ENCODE measurements around the gene ALK. TPM values are rescaled to one million over a fixed set of nuclear protein-coding genes. Genes with fewer than 3 reads are reported as not detected.

Gene ALK
- polyA plus RNA-seq, 2 donors: 0.04 to 0.05 TPM

DNA sequence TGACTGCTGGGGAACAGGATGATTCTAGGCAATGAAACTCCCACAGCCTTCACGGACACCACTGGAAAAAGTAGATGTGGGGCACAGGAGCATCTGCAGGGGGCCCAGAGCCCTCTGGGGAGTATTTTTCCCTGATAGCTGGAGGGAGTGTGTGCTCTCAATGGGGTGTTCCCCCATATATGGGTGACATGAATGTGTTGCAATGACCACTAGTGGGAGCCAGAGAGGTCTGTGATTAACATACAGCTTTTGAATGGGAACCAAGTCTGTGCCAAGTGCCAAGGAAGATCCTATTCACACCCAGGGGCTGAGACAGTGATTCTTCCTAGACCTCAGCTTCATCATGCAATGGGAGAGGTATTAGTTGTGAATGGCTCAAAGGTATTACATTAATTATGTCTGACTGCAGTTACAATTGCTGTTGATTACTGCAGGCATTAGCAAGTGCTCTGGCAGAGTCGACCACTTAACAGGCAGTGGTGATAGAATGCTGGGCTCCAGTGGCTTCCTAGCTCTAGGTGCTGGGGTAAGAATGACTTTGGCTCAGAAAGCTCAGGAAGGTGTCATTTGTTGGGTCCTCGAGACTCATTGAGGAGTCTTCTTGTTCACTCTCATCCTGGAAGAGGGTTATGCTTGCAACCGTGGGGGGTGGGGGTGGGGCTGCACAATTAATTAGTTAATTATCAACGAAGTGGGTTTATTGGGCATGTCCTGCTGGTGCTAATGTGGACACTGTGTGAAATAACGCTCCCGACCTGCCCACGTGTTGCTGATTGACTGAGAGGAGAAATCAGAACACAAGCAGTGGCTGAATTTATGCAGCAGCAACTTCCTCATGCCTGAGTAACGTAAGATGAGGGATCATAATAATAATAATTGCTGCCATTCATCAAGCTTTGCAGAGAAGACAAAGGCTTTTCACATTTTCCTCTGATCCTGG lies 612.0 kb downstream of the ALK start:
- WGBS, 2 donors: 49 to 67% methylated on average over 9 of the region's 9 CpGs
- Histone ChIP-seq H3K36me3 (ENCODE audit: control insufficient read depth in 2 of 2, insufficient read depth in 2 of 2, low read length in 1 of 2) (no peaks in the 10 kb centered on the region), H3K4me3 (ENCODE audit: low read depth in 1 of 2, low read length in 2 of 2) (no peak overlapping the region), H3K4me1 (ENCODE audit: control insufficient read depth in 2 of 2, insufficient read depth in 2 of 2, low read length in 1 of 2) (no peaks in the 10 kb centered on the region), H3K27ac (ENCODE audit: low read depth in 2 of 2, low read length in 1 of 2) (no peak overlapping the region), H3K27me3 (ENCODE audit: control insufficient read depth in 1 of 2, insufficient read depth in 2 of 2, low read length in 2 of 2) (no peaks in the 10 kb centered on the region), H3K9me3 (ENCODE audit: control insufficient read depth in 2 of 2, insufficient read depth in 1 of 2, low read depth in 1 of 2, low read length in 1 of 2) (no peaks in the 10 kb centered on the region)

DNA sequence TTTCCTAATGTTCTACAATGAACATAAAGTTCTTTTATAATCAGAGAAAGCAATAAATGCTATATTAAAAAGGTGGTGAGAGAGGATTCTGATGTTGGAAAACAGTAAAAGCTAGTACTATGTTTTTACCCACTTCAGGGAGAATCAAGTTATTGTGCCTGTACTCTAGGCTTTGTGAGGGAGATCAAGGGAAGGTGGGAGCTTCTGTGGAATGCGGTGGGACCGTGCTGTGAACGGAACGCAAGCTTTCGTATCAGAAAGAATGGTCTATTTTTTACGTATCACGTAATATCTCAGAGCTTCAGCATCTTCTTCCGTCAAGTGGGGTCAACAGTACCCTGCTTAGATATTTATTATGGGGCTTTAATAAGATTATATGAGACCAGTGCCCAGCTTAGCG lies 613.0 kb downstream of the ALK start:
- no peaks in the 10 kb centered on the region for H3K9me3 ChIP-seq (ENCODE audit: control insufficient read depth in 2 of 2, insufficient read depth in 1 of 2, low read depth in 1 of 2, low read length in 1 of 2)
- WGBS, 2 donors: 74 to 81% methylated on average over 9 of the region's 9 CpGs
- H3K27me3 ChIP-seq (ENCODE audit: control insufficient read depth in 1 of 2, insufficient read depth in 2 of 2, low read length in 2 of 2): no peaks in the 10 kb centered on the region
- no peak overlapping the region for H3K27ac ChIP-seq (ENCODE audit: low read depth in 2 of 2, low read length in 1 of 2)
- no peak overlapping the region for H3K4me3 ChIP-seq (ENCODE audit: low read depth in 1 of 2, low read length in 2 of 2)
- no peaks in the 10 kb centered on the region for H3K4me1 ChIP-seq (ENCODE audit: control insufficient read depth in 2 of 2, insufficient read depth in 2 of 2, low read length in 1 of 2)
- H3K36me3 ChIP-seq (ENCODE audit: control insufficient read depth in 2 of 2, insufficient read depth in 2 of 2, low read length in 1 of 2): no peaks in the 10 kb centered on the region

DNA sequence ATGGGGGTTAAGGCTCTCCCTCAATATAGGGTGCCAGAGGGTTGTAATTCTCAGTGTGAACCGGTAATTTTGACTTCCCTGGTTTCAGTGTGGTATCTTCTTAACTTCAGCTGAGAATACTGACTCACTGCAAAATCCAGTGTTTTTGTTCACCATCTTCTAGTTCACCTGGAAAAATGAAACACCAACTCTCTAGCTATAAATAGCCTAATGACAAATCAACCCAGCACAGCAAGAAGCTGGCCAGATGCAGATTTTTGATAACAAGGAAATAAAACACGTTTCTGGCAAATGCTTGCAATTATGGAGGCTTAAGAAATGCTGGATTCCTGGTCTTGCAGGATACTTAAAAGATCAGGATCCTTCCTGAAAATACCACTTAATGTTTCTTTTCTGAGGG lies 613.9 kb downstream of the ALK start:
- 41 to 46% methylated on average over 2 of the region's 2 CpGs for WGBS, 2 donors
- H3K27ac ChIP-seq (ENCODE audit: low read depth in 2 of 2, low read length in 1 of 2): no peak overlapping the region
- H3K27me3 ChIP-seq (ENCODE audit: control insufficient read depth in 1 of 2, insufficient read depth in 2 of 2, low read length in 2 of 2): no peaks in the 10 kb centered on the region
- H3K9me3 ChIP-seq (ENCODE audit: control insufficient read depth in 2 of 2, insufficient read depth in 1 of 2, low read depth in 1 of 2, low read length in 1 of 2): no peaks in the 10 kb centered on the region
- no peak overlapping the region for H3K4me3 ChIP-seq (ENCODE audit: low read depth in 1 of 2, low read length in 2 of 2)
- H3K36me3 ChIP-seq (ENCODE audit: control insufficient read depth in 2 of 2, insufficient read depth in 2 of 2, low read length in 1 of 2): no peaks in the 10 kb centered on the region
- no peaks in the 10 kb centered on the region for H3K4me1 ChIP-seq (ENCODE audit: control insufficient read depth in 2 of 2, insufficient read depth in 2 of 2, low read length in 1 of 2)

DNA sequence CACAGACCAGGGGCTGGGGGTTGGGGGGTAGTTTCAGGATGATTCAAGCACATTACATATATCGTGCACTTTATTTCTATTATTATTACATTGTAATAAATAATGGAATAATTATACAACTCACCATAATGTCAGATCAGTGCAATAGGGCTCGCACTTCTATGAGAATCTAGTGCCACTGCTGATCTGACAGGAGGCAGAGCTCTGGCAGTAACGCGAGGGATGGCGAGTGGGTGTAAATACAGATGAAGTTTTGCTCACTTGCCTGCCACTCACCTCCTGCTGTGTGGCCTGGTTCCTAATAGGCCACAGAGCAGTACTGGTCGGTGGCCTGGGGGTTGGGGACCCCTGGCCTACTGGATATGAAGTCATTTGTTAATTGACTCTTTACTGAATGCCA lies 615.6 kb downstream of the ALK start:
- H3K4me1 ChIP-seq (ENCODE audit: control insufficient read depth in 2 of 2, insufficient read depth in 2 of 2, low read length in 1 of 2): no peaks in the 10 kb centered on the region

DNA sequence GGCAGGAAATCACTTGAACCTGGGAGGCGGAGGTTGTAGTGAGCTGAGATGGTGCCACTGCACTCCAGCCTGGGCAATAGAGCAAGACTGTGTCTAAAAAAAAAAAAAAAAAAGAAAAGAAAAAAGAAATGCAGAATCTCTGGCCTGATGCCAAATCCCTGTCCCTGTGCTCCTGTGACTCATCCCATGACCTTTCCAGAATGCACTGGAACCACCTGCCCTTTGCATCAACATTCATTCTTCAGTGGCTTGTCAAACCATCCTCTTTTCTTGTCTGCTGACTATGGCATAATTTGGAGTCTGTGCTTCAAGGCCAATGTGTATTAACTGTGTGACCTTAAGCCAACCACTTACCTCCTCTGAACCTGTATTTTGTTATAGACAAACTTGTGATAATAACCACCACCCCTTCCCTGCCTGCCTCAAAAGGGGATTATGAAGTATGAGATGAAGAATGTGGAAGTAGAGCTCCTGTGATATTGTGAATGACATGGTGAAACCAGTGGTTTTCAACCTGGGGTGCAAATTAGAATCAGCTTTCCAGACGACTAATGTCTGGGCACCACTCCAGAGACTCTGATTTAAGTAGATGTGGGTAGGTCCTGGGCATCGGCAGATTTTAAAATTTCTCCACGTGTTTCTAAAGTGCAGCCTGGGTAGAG lies 616.9 kb downstream of the ALK start:
- Histone ChIP-seq H3K4me1 (ENCODE audit: control insufficient read depth in 2 of 2, insufficient read depth in 2 of 2, low read length in 1 of 2) (no peaks in the 10 kb centered on the region), H3K36me3 (ENCODE audit: control insufficient read depth in 2 of 2, insufficient read depth in 2 of 2, low read length in 1 of 2) (no peaks in the 10 kb centered on the region), H3K4me3 (ENCODE audit: low read depth in 1 of 2, low read length in 2 of 2) (no peak overlapping the region), H3K27ac (ENCODE audit: low read depth in 2 of 2, low read length in 1 of 2) (no peak overlapping the region), H3K27me3 (ENCODE audit: control insufficient read depth in 1 of 2, insufficient read depth in 2 of 2, low read length in 2 of 2) (no peaks in the 10 kb centered on the region), H3K9me3 (ENCODE audit: control insufficient read depth in 2 of 2, insufficient read depth in 1 of 2, low read depth in 1 of 2, low read length in 1 of 2) (no peaks in the 10 kb centered on the region)
- 67 to 68% methylated on average over 4 of the region's 4 CpGs for WGBS, 2 donors

More for the DNA sequence above, 615.6 kb downstream of the ALK start:
- Histone ChIP-seq H3K27me3 (ENCODE audit: control insufficient read depth in 1 of 2, insufficient read depth in 2 of 2, low read length in 2 of 2) (no peaks in the 10 kb centered on the region), H3K9me3 (ENCODE audit: control insufficient read depth in 2 of 2, insufficient read depth in 1 of 2, low read depth in 1 of 2, low read length in 1 of 2) (no peaks in the 10 kb centered on the region), H3K27ac (ENCODE audit: low read depth in 2 of 2, low read length in 1 of 2) (no peak overlapping the region), H3K36me3 (ENCODE audit: control insufficient read depth in 2 of 2, insufficient read depth in 2 of 2, low read length in 1 of 2) (no peaks in the 10 kb centered on the region), H3K4me3 (ENCODE audit: low read depth in 1 of 2, low read length in 2 of 2) (no peak overlapping the region)
- 76 to 83% methylated on average over 6 of the region's 6 CpGs for WGBS, 2 donors

DNA sequence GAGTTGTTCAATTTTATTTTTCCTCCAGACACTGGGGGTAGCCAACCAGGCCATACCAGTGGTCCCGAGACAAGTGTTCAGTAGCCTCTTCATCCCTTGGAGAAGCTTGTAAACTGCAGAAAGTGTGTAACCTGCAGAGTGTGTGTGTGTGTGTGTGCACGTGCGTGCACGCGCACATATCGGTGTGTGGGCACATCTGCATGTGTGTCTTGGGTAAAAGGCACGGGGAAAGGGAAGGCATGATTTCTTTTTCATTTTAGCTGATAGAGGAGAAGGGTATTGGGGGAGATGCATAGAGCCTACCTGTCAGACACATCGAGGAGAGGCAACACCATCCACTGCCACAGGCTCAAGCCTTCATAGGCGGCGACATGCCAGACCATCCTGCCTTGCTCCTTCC lies 624.8 kb downstream of the ALK start:
- 79 to 81% methylated on average over 10 of the region's 10 CpGs for WGBS, 2 donors
- H3K27ac ChIP-seq (ENCODE audit: low read depth in 2 of 2, low read length in 1 of 2): no peak overlapping the region
- no peaks in the 10 kb centered on the region for H3K36me3 ChIP-seq (ENCODE audit: control insufficient read depth in 2 of 2, insufficient read depth in 2 of 2, low read length in 1 of 2)
- H3K9me3 ChIP-seq (ENCODE audit: control insufficient read depth in 2 of 2, insufficient read depth in 1 of 2, low read depth in 1 of 2, low read length in 1 of 2): no peaks in the 10 kb centered on the region
- no peaks in the 10 kb centered on the region for H3K4me1 ChIP-seq (ENCODE audit: control insufficient read depth in 2 of 2, insufficient read depth in 2 of 2, low read length in 1 of 2)
- no peak overlapping the region for H3K4me3 ChIP-seq (ENCODE audit: low read depth in 1 of 2, low read length in 2 of 2)
- peaks cover 0 to 4% of the 10 kb centered on the region in 2 donors for H3K27me3 ChIP-seq (ENCODE audit: control insufficient read depth in 1 of 2, insufficient read depth in 2 of 2, low read length in 2 of 2)

DNA sequence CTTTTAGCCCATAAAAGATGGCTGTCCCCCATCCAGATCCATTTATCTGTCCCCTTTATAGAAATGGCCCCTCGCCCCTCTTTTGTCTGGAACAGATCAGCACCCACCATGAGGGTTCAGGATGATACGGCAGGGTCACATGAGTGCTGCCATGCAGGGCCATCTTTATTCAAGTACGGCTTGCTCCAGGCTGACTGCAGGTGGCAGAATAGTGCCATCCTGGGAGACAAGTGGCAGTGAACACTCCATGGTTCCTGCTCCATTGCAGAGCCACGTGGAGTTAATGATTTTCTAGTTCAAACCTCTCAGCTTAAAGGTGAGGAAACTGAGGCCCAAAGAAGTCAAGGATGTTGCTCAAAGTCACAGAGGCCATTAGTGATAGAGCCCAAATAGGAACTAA lies 625.5 kb downstream of the ALK start:
- Histone ChIP-seq H3K27ac (ENCODE audit: low read depth in 2 of 2, low read length in 1 of 2) (no peak overlapping the region), H3K27me3 (ENCODE audit: control insufficient read depth in 1 of 2, insufficient read depth in 2 of 2, low read length in 2 of 2) (peaks cover 0 to 4% of the 10 kb centered on the region in 2 donors), H3K9me3 (ENCODE audit: control insufficient read depth in 2 of 2, insufficient read depth in 1 of 2, low read depth in 1 of 2, low read length in 1 of 2) (no peaks in the 10 kb centered on the region), H3K4me1 (ENCODE audit: control insufficient read depth in 2 of 2, insufficient read depth in 2 of 2, low read length in 1 of 2) (no peaks in the 10 kb centered on the region), H3K4me3 (ENCODE audit: low read depth in 1 of 2, low read length in 2 of 2) (no peak overlapping the region), H3K36me3 (ENCODE audit: control insufficient read depth in 2 of 2, insufficient read depth in 2 of 2, low read length in 1 of 2) (no peaks in the 10 kb centered on the region)
- WGBS, 2 donors: 46 to 53% methylated on average over 4 of the region's 4 CpGs

DNA sequence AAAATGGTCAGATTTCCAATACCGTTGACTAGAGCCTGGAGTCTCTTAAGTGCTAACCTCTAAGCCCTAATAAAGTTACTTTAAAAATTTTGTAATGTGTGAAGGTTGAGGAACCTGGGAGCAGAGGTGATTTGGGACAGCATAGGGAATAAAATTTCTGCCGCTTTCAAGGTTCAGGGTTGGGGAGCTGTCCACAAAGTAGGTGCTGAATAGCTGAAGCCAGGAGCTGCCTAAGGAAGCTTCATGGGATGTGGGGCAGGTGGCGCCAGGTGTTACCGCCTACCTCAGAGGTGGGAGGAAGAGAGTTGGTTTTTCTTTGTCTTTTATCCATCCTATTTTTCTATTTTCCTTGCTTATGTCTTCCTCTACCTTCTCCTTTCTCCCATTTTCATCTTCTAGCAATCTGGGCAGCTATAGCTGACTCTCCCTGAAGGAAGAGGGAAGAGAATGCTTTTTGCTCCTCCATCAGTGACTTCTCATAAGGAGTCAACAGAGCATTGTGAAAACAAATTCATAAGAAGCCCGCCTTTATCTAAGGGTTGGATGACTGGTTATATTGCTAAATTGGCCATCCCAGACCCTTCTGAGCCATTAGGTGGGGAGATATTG lies 627.5 kb downstream of the ALK start:
- 13 to 38% methylated on average over 5 of the region's 5 CpGs for WGBS, 2 donors
- H3K9me3 ChIP-seq (ENCODE audit: control insufficient read depth in 2 of 2, insufficient read depth in 1 of 2, low read depth in 1 of 2, low read length in 1 of 2): no peaks in the 10 kb centered on the region

DNA sequence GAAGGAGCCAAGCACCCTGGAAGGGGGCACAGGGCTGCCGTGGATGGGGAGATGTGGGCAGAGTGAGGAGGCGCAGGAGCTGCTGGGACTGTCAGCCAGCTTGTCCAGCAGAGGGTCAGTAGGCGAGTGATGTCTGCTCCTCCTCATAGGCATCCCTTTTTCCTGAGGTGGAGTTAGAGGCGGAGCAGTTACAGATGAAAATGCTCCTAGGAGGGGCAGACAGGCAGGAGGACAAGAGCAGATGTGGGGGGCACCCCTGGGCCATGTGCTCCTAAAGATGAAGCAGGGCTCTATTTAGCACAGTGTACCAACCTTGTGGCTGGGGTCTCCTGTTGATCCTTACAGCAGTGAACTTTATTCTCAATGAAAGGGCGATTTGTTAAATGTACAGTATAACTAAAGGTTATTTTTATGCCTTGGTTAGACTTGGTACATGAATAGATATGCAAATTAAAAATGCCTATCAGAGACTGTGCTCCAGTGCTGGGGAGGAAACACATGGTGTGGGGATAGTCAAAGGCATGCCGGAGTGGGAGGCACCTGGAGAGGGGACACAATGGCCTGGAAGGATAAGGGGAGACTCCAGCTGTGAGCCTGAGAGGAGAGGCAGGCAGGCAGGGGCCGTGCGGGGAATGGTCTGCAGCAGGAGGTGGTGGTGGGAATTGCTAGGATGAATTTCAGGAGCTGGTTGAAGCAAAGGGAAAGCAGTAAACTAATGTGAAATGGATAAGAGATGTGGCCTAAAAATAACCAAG lies 630.9 kb downstream of the ALK start:
- 67 to 76% methylated on average over 8 of the region's 8 CpGs for WGBS, 2 donors
- Histone ChIP-seq H3K9me3 (ENCODE audit: control insufficient read depth in 2 of 2, insufficient read depth in 1 of 2, low read depth in 1 of 2, low read length in 1 of 2) (no peaks in the 10 kb centered on the region), H3K36me3 (ENCODE audit: control insufficient read depth in 2 of 2, insufficient read depth in 2 of 2, low read length in 1 of 2) (no peaks in the 10 kb centered on the region)

More for the DNA sequence above, 627.5 kb downstream of the ALK start:
- Histone ChIP-seq H3K27ac (ENCODE audit: low read depth in 2 of 2, low read length in 1 of 2) (no peak overlapping the region), H3K4me1 (ENCODE audit: control insufficient read depth in 2 of 2, insufficient read depth in 2 of 2, low read length in 1 of 2) (no peaks in the 10 kb centered on the region), H3K27me3 (ENCODE audit: control insufficient read depth in 1 of 2, insufficient read depth in 2 of 2, low read length in 2 of 2) (peaks cover 0 to 4% of the 10 kb centered on the region in 2 donors), H3K4me3 (ENCODE audit: low read depth in 1 of 2, low read length in 2 of 2) (no peak overlapping the region), H3K36me3 (ENCODE audit: control insufficient read depth in 2 of 2, insufficient read depth in 2 of 2, low read length in 1 of 2) (no peaks in the 10 kb centered on the region)

More for the DNA sequence above, 630.9 kb downstream of the ALK start:
- no peak overlapping the region for H3K27ac ChIP-seq (ENCODE audit: low read depth in 2 of 2, low read length in 1 of 2)
- no peaks in the 10 kb centered on the region for H3K27me3 ChIP-seq (ENCODE audit: control insufficient read depth in 1 of 2, insufficient read depth in 2 of 2, low read length in 2 of 2)
- no peak overlapping the region for H3K4me3 ChIP-seq (ENCODE audit: low read depth in 1 of 2, low read length in 2 of 2)
- H3K4me1 ChIP-seq (ENCODE audit: control insufficient read depth in 2 of 2, insufficient read depth in 2 of 2, low read length in 1 of 2): no peaks in the 10 kb centered on the region

Data from esophagus (tissue), 2 donors.